Type B pancreatic cell (in vitro differentiated cells): ENCODE results near the gene VSNL1. TPM values are rescaled to one million over a fixed set of nuclear protein-coding genes. Genes with fewer than 3 reads are reported as not detected.

Source experiments
- DNase-seq: peaks from one replicate; pipeline ENCODE4 v3.0.0; 2021; ENCODE audit warnings: mixed read lengths; ENCODE audit not compliant: unreplicated experiment; ENCODE audit errors: extremely low spot score
- H3K27ac Mint-ChIP-seq: 2 replicates; pipeline ENCODE4 v1.8.0; 2021; ENCODE audit warnings: mild to moderate bottlenecking, mixed read lengths
- H3K27me3 Mint-ChIP-seq: 2 replicates; pipeline ENCODE4 v1.8.0; 2021; ENCODE audit warnings: mixed read lengths
- H3K36me3 Mint-ChIP-seq: 2 replicates; pipeline ENCODE4 v1.8.0; 2021; ENCODE audit warnings: mixed read lengths
- H3K4me1 Mint-ChIP-seq: one replicate; pipeline ENCODE4 v1.8.0; 2021; ENCODE audit warnings: mixed read lengths; ENCODE audit not compliant: unreplicated experiment
- H3K4me3 Mint-ChIP-seq: 2 replicates; pipeline ENCODE4 v1.8.0; 2021; ENCODE audit warnings: mild to moderate bottlenecking, mixed read lengths
- H3K9me3 Mint-ChIP-seq: 2 replicates; pipeline ENCODE4 v1.8.0; 2021; ENCODE audit warnings: mixed read lengths
- total RNA-seq: library from RNA; stranded (reverse); gene quantifications from 2 replicates; pipeline ENCODE4 v1.2.1, GENCODE V29; 2021; ENCODE audit warnings: low replicate concordance
- TF ChIP-seq, protein P1 (sequence below): fragments of 200-600 bp; sonication (generic); conservative IDR thresholded peaks from 2 replicates; pipeline ENCODE4 v1.5.0; 2021; ENCODE audit warnings: antibody characterized with exemption, mild to moderate bottlenecking

VSNL1 gene
- total RNA-seq, 1 donor from 2014 or later = 4.6 TPM

DNA sequence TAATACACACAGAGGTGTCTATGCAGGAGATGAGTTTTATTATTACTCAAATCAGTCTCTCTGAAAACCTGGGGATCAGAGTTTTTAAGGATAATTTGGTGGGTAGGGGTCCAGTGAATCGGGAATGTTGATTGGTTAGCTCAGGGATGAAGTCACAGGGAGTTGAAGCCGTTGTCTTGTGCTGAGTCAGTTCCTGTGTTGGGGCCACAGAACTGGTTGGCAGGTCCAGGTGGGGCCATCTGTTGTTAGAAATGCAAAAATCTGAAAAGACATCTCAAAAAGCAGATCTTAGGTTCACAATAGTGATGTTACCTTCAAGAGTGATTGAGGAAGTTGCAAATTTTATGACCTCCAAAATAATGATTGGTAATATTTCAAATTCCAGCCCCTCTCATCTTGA lies 86.9 kb downstream of the VSNL1 start:
- H3K4me3 Mint-ChIP-seq = no peak overlapping the region
- H3K36me3 Mint-ChIP-seq = no peaks in the 10 kb centered on the region
- no peaks in the 10 kb centered on the region for H3K27me3 Mint-ChIP-seq
- H3K4me1 Mint-ChIP-seq = no peaks in the 10 kb centered on the region
- H3K9me3 Mint-ChIP-seq = peaks cover 6% of the 10 kb centered on the region
- no peak overlapping the region for H3K27ac Mint-ChIP-seq
- TF ChIP-seq, protein P1, sequence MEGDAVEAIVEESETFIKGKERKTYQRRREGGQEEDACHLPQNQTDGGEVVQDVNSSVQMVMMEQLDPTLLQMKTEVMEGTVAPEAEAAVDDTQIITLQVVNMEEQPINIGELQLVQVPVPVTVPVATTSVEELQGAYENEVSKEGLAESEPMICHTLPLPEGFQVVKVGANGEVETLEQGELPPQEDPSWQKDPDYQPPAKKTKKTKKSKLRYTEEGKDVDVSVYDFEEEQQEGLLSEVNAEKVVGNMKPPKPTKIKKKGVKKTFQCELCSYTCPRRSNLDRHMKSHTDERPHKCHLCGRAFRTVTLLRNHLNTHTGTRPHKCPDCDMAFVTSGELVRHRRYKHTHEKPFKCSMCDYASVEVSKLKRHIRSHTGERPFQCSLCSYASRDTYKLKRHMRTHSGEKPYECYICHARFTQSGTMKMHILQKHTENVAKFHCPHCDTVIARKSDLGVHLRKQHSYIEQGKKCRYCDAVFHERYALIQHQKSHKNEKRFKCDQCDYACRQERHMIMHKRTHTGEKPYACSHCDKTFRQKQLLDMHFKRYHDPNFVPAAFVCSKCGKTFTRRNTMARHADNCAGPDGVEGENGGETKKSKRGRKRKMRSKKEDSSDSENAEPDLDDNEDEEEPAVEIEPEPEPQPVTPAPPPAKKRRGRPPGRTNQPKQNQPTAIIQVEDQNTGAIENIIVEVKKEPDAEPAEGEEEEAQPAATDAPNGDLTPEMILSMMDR = no peak
- no peak for DNase-seq

DNA sequence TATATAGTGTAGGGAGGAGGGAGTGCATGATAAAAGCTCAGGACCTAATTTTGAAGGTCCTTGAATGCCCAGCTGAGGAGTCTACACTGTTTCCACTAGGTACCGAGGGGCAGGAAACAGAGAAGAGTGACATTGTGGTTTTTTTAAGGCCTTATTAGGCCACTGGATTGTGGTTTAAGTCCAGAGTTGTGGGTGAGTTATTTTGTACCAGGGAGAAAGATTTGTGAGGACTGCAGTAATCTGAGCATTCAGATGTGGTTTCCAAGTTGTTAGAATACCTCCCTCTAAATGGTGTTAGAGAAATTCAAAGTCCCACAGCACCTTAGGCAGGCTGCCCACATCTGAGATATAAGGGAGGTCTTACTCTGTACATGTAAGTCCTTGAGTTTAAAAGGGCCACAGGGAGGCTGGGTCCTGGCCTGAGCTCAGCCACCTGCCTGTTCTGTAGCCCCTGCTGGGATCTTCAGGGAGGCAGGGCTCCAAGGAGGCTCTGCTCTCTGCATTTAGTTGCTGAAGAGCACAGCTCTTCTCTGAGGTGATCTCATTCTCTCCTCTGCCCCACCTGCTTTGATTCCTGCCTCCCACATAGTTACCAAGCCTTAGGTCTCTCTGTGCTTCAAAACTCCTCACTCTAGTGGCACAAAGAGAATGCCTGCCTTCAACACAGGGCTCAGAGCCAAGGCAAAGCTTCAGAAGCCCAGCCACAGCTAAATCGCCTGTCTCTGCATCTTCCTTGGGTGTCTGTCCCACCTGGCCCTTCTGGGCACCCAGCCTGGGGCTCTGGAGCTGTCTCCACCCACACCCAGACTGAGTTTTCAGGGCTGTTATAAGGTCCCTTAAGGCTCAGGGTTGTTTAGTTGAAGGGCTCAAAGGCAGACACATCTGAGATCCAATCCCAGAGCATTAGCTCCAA lies 88.1 kb downstream of the VSNL1 start:
- H3K36me3 Mint-ChIP-seq = no peaks in the 10 kb centered on the region
- DNase-seq = no peak
- H3K4me1 Mint-ChIP-seq = no peaks in the 10 kb centered on the region
- TF ChIP-seq, protein P1 = no peak
- H3K27me3 Mint-ChIP-seq = no peaks in the 10 kb centered on the region
- no peak overlapping the region for H3K4me3 Mint-ChIP-seq
- H3K27ac Mint-ChIP-seq = no peak overlapping the region
- H3K9me3 Mint-ChIP-seq = peaks cover 6% of the 10 kb centered on the region

DNA sequence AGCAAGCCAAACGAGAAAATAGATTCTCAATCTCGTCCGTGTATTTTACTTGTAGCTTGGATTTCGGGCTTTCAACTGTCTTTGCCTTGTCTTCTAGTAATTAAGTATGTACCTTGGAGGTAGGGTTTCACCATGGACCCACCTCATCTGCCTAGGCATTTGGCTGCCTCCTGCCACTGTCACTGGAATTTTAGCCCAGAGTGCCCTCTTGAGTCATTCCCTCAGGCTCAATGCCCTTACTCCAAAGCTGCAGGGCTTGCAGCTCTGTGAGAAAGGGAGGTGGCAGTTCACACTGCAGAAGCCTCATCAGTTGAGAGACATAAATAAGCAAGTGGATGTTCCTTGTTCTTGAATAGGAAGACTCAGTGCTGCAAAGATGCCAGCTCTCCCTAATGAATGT lies 89.6 kb downstream of the VSNL1 start:
- no peaks in the 10 kb centered on the region for H3K4me1 Mint-ChIP-seq
- no peaks in the 10 kb centered on the region for H3K27me3 Mint-ChIP-seq
- TF ChIP-seq, protein P1 = no peak
- H3K36me3 Mint-ChIP-seq = no peaks in the 10 kb centered on the region
- peaks cover 4% of the 10 kb centered on the region for H3K9me3 Mint-ChIP-seq
- H3K4me3 Mint-ChIP-seq = no peak overlapping the region
- no peak overlapping the region for H3K27ac Mint-ChIP-seq
- DNase-seq = no peak

DNA sequence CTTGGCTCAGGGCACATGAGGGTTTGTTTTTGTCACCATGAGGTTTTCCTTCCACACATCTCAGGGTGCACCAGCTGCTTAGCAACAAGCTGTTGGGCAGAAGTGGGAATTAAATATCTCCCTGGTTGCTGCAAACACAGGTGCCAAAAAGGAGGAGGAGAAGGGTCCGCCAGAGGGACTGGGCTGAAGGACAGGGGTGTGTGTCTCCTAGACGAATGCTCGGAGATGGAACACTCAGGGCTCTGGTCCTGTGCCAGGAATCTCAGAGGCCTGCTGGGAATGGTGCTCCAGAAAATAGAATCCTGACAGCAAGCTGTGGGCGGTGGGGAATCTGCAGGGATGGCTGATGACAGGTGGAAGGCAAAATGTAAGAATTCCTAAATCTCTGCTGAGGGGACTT lies 94.5 kb downstream of the VSNL1 start:
- Mint-ChIP-seq H3K27ac (no peak overlapping the region), H3K4me3 (no peak overlapping the region), H3K27me3 (no peaks in the 10 kb centered on the region), H3K9me3 (no peaks in the 10 kb centered on the region), H3K36me3 (no peaks in the 10 kb centered on the region), H3K4me1 (no peaks in the 10 kb centered on the region)
- TF ChIP-seq, protein P1 = no peak
- no peak for DNase-seq

DNA sequence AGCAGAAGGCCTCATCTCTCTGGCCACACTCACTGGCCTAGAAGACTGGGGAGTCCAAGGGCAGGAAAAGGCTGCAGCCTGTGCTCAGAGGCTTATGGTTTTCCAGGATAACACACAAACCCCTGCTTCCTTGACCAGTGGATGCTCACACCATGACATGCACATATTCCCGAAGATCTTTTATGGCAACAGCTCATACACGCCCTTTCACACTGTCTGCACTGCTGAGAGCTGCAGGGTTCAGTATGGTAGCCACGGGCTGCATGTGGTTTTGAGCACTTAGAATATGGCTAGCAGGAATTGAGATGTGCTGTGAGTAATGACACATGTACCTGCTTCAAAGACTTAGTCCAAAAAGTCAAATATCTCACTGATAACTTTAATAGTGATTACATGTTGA lies 95.8 kb downstream of the VSNL1 start:
- H3K27ac Mint-ChIP-seq = no peak overlapping the region
- no peaks in the 10 kb centered on the region for H3K4me1 Mint-ChIP-seq
- TF ChIP-seq, protein P1 = no peak
- no peaks in the 10 kb centered on the region for H3K36me3 Mint-ChIP-seq
- H3K9me3 Mint-ChIP-seq = no peaks in the 10 kb centered on the region
- H3K4me3 Mint-ChIP-seq = no peak overlapping the region
- no peak for DNase-seq
- H3K27me3 Mint-ChIP-seq = no peaks in the 10 kb centered on the region
